Activated CD8-positive, alpha-beta T cell treated with anti-CD3 and anti-CD28 coated beads for 36 hours (primary cell): ENCODE data around the gene IGSF5. TPM values are rescaled to one million over a fixed set of nuclear protein-coding genes. Genes with fewer than 3 reads are reported as not detected.
"Not testable (repeated sequence)": the region's sequence is repeated elsewhere in the genome, so short reads cannot be mapped to it uniquely, and the experiment has no call there.

Experiments
- ATAC-seq: fragments of 200-7000 bp; cut with Tn5 transposase; one replicate; pipeline ENCODE4 v1.10.0; 2021; ENCODE audit warnings: mild to moderate bottlenecking, moderate library complexity
- CTCF ChIA-PET: fragments of 350-600 bp; sonication (Branson Sonifier 250); formaldehyde crosslinking; loops from one replicate; lab custom pipeline; 2021; ENCODE audit warnings: antibody characterized with exemption; lab: Charles Lee
- POLR2A ChIA-PET: fragments of 350-600 bp; sonication (Branson Sonifier 250); formaldehyde crosslinking; loops from one replicate; lab custom pipeline; 2021; ENCODE audit warnings: antibody characterized with exemption; lab: Charles Lee
- DNase-seq: peaks from one replicate; pipeline ENCODE4 v3.0.0-alpha.2; 2020
- H3K27ac Mint-ChIP-seq: one replicate; pipeline ENCODE4 v1.8.0; 2021; ENCODE audit warnings: mild to moderate bottlenecking, mixed read lengths
- H3K27me3 Mint-ChIP-seq: one replicate; pipeline ENCODE4 v1.8.0; 2021; ENCODE audit warnings: mixed read lengths
- H3K36me3 Mint-ChIP-seq: one replicate; pipeline ENCODE4 v1.8.0; 2021; ENCODE audit warnings: low read depth, mixed read lengths
- H3K4me1 Mint-ChIP-seq: one replicate; pipeline ENCODE4 v1.8.0; 2021; ENCODE audit warnings: low read depth, mixed read lengths
- H3K4me3 Mint-ChIP-seq: one replicate; pipeline ENCODE4 v1.8.0; 2021; ENCODE audit warnings: mild to moderate bottlenecking, moderate library complexity, mixed read lengths
- H3K9me3 Mint-ChIP-seq: one replicate; pipeline ENCODE4 v1.8.0; 2021; ENCODE audit warnings: mixed read lengths
- intact Hi-C: fragments of 100-400 bp; cut with micrococcal nuclease; formaldehyde crosslinking; loops from one replicate; pipeline ENCODE4 v1.10.0; 2022
- total RNA-seq, 2 experiments: library from RNA; stranded (reverse); gene quantifications; one replicate each; pipeline ENCODE4 v1.2.3, GENCODE V29; 2021
- TF ChIP-seq, protein P1 (sequence below): fragments of 200-600 bp; IDR thresholded peaks from one replicate; pipeline ENCODE4 v1.8.0; 2022; ENCODE audit warnings: antibody characterized with exemption, mild to moderate bottlenecking

The IGSF5 gene
- total RNA-seq, 2 experiments from 2014 or later = not detected

DNA sequence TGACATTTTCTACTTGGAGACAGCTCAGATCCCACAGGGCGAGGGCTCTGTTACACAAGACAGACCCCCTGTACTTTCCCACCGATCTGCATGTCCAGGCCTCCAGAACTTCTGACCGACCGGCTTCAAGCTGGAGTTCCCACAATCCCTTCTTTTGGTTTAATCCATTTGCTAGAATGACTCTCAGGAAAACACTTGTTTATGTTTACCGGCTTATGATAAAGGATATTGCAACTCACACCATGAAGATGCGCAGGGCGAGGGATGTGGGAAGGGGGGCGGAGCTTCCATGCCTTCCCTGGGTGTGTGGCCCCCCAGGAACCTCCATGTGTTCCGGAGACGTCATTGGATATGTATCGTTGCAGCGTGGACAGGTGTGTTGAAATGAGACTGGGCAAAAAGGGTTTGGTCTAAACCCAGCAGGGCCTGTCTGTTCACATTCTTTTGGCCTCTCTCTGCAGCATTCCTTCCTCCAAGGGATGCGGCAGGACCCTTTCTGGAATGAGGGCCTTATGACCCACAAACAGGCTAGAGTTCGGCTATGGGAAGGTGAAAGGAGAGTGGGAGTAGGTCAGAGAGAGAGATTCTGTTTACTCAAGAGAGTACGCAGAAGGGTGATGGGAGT lies 7.5 kb upstream of the IGSF5 start:
- ChIA-PET POLR2A (no interaction called here), CTCF (no interaction called here)
- H3K27me3 Mint-ChIP-seq = no peaks in the 10 kb centered on the region
- TF ChIP-seq, protein P1, sequence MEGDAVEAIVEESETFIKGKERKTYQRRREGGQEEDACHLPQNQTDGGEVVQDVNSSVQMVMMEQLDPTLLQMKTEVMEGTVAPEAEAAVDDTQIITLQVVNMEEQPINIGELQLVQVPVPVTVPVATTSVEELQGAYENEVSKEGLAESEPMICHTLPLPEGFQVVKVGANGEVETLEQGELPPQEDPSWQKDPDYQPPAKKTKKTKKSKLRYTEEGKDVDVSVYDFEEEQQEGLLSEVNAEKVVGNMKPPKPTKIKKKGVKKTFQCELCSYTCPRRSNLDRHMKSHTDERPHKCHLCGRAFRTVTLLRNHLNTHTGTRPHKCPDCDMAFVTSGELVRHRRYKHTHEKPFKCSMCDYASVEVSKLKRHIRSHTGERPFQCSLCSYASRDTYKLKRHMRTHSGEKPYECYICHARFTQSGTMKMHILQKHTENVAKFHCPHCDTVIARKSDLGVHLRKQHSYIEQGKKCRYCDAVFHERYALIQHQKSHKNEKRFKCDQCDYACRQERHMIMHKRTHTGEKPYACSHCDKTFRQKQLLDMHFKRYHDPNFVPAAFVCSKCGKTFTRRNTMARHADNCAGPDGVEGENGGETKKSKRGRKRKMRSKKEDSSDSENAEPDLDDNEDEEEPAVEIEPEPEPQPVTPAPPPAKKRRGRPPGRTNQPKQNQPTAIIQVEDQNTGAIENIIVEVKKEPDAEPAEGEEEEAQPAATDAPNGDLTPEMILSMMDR = no peak
- H3K36me3 Mint-ChIP-seq = no peaks in the 10 kb centered on the region
- no peaks in the 10 kb centered on the region for H3K9me3 Mint-ChIP-seq
- no peaks in the 10 kb centered on the region for H3K4me1 Mint-ChIP-seq
- intact Hi-C loops = no loop called here
- DNase-seq (no peak), ATAC-seq (no peak)
- H3K4me3 Mint-ChIP-seq = no peak overlapping the region
- H3K27ac Mint-ChIP-seq = no peak overlapping the region

DNA sequence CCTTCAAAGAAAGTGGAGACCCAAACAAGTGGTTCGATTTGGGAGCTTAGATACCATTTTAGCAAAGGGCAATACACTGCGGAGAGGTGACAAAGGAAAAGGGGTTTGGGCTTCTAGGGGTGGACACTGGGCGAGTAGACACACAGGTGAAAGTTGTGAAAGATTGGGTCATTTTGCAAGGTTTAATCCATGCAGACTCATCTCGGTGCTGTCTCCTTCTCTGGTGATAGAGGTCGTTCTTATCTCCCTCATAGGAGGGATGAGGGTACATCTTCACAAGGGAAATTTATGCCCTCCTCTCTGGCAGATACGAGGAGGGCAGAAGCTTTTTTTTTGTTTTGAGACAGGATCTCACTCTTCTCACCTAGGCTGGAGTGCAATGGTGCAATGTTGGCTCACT lies 6.4 kb upstream of the IGSF5 start:
- TF ChIP-seq, protein P1 = no peak
- no peak for DNase-seq
- no peaks in the 10 kb centered on the region for H3K27me3 Mint-ChIP-seq
- H3K27ac Mint-ChIP-seq = no peak overlapping the region
- no peaks in the 10 kb centered on the region for H3K9me3 Mint-ChIP-seq
- intact Hi-C loops = no loop called here
- no peaks in the 10 kb centered on the region for H3K4me1 Mint-ChIP-seq
- CTCF ChIA-PET = no interaction called here
- H3K4me3 Mint-ChIP-seq = no peak overlapping the region
- no peak for ATAC-seq
- H3K36me3 Mint-ChIP-seq = no peaks in the 10 kb centered on the region
- POLR2A ChIA-PET = no interaction called here

DNA sequence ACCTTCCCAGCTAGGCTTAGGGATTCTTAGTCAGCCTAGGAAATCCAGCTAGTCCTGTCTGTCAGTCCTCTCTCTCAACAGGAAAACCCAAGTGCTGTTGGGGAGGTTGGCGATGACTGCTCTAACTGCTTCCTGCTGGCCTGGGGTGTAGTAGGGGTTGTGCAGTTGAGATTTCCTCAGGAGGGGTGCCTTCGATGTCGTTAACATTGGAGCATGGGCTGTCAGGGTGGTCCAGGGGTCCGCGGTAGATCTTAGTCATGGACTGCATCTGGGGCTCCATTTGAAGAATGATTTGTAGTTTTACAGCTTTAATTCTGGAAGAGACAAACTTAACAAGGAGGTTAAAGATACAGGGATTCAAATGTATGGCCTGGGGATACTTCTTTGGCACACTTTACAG lies 5.5 kb upstream of the IGSF5 start:
- H3K4me1 Mint-ChIP-seq, H3K27me3 Mint-ChIP-seq, H3K4me3 Mint-ChIP-seq, H3K36me3 Mint-ChIP-seq, POLR2A ChIA-PET, intact Hi-C loops, ATAC-seq, DNase-seq, CTCF ChIA-PET, H3K9me3 Mint-ChIP-seq, H3K27ac Mint-ChIP-seq: not testable (repeated sequence)

DNA sequence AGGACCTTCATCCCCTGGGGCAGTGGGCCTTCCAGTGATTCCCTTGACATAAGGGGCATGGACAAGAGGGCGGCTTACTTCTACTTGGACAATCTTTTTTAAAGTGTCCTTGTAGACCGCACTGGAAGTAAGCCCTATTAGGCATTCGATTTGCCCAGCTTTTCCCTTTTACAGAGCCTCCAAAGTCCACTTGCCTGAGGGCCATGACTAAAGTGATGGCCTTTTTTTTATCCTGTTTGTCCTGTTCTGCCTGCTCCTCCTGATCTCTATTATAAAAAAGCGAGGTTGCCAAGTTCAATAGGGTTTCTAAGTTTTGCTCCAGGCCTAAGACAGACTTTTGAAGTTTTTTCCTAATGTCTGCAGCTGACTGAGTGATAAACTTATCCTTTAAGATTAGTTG lies 2.4 kb upstream of the IGSF5 start:
- DNase-seq, intact Hi-C loops, H3K9me3 Mint-ChIP-seq, ATAC-seq, H3K4me1 Mint-ChIP-seq, H3K27me3 Mint-ChIP-seq, CTCF ChIA-PET, H3K27ac Mint-ChIP-seq, H3K4me3 Mint-ChIP-seq, H3K36me3 Mint-ChIP-seq, POLR2A ChIA-PET: not testable (repeated sequence)

DNA sequence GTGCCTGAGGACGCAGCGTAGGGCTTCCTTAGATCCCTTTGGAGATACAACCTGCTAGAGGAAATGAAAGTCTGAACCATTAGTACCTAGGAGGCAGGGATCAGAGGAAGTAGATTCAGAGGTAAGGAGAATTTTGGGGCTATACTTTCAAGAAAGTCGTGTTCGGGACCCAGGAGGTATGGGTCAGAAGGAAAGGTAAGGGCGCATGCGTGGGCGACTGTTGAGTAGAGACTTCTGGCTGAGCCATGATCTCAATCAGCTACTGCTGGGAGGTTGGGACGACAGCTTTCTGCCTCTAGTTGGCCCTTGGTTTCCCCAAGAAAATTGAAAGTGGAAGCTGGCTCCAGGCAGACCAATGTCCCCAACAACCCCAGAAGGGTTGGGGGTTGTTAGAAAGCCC lies 349 bp downstream of the IGSF5 start:
- H3K4me3 Mint-ChIP-seq, H3K4me1 Mint-ChIP-seq, H3K27ac Mint-ChIP-seq, CTCF ChIA-PET, H3K36me3 Mint-ChIP-seq, intact Hi-C loops, POLR2A ChIA-PET, ATAC-seq, H3K9me3 Mint-ChIP-seq, DNase-seq, H3K27me3 Mint-ChIP-seq: not testable (repeated sequence)

DNA sequence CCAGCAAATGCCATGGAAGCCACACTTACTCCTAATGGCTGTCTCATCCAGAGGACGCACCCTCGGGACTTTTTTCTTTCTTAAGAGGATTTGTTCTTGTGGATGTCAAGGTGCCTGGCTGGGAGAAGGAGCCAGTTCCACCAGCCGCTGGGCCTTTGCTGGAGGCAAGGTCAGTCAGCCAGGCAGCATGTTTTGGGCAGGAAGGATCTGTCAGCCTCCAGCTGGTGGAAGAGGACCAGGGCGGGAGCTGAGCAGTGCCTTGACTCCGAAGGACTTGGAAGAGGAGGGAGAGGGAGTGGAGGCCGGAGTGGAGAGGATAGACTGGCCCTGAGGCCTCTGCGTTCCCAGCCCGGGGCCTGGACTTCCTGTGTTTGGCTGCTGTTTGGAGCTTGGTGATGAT lies 5.7 kb downstream of the IGSF5 start:
- POLR2A ChIA-PET = no interaction called here
- Mint-ChIP-seq H3K4me1 (no peaks in the 10 kb centered on the region), H3K27me3 (no peaks in the 10 kb centered on the region), H3K36me3 (no peaks in the 10 kb centered on the region), H3K4me3 (no peak overlapping the region), H3K27ac (no peak overlapping the region), H3K9me3 (peaks cover 3% of the 10 kb centered on the region)
- intact Hi-C loops = no loop called here
- ATAC-seq (no peak), DNase-seq (no peak)
- TF ChIP-seq, protein P1 = no peak
- CTCF ChIA-PET = no interaction called here
